ENCODE measurements around the gene ATP8A2. TPM values are rescaled to one million over a fixed set of nuclear protein-coding genes. Genes with fewer than 3 reads are reported as not detected.
A peak's percentile ranks its signal among the peaks of the same experiment; 100 is the strongest.

ATP8A2 gene
- total RNA-seq, 4 donors from 2014 or later: 0.13 to 0.24 (median 0.20) TPM

DNA sequence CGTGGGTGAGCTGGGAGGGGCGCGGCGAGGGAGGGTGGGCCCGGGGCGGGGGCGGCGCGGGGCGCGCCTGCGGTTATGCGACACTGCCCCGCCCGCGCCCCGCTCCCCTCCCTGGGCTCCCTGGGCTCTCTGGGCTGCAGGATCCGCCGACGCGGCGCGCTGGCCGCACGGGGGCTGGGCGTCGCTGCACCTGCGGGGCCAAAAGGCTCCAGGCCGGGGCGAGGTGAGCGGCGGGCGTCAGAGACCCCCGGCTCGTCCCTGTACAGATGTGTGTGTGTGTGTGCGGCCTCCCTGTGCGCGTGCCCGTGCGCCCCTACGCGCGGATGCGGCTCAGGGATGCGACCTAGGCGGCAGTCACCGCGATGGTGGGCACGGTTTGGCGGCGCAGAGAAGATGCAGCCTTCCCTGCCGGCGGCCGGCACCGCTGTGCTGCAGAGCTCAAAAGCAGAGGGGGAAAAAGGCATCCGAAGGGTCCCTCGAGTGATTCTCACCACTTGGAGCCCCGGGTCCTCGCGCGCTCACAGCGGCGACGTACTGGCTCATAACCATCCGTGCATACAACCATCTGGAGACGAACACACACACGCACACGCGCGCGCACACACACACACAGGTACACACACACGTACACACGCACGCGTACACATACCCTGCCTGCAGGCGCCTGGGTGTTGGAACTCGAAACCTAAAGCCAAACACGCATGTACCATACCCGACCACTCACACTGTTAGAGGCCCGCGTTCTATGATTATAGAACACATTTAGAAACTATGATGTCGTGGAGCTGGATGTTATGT, 709 bp downstream of the ATP8A2 start:
- no peak for DNase-seq (ENCODE audit: low spot score in 2 of 2)
- WGBS: 26% methylated on average over 21 of the region's 82 CpGs

GRCh38 chr13:25375727-25376358, 4.1 kb downstream of the ATP8A2 start:
- TF ChIP-seq, protein P1, sequence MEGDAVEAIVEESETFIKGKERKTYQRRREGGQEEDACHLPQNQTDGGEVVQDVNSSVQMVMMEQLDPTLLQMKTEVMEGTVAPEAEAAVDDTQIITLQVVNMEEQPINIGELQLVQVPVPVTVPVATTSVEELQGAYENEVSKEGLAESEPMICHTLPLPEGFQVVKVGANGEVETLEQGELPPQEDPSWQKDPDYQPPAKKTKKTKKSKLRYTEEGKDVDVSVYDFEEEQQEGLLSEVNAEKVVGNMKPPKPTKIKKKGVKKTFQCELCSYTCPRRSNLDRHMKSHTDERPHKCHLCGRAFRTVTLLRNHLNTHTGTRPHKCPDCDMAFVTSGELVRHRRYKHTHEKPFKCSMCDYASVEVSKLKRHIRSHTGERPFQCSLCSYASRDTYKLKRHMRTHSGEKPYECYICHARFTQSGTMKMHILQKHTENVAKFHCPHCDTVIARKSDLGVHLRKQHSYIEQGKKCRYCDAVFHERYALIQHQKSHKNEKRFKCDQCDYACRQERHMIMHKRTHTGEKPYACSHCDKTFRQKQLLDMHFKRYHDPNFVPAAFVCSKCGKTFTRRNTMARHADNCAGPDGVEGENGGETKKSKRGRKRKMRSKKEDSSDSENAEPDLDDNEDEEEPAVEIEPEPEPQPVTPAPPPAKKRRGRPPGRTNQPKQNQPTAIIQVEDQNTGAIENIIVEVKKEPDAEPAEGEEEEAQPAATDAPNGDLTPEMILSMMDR (IDR thresholded peaks at IDR 0.05): peak; percentile 14 to 54
- TF ChIP-seq POLR2AphosphoS5 (IDR thresholded peaks at IDR 0.05): no peak
- WGBS: 42% methylated on average over 9 of the region's 9 CpGs
- Histone ChIP-seq H3K27me3 (peaks cover 51% of the 10 kb centered on the region), H3K4me3 (no peak overlapping the region), H3K9me3 (no peaks in the 10 kb centered on the region), H3K27ac (no peak overlapping the region), H3K36me3 (no peaks in the 10 kb centered on the region), H3K4me1 (peaks cover 15% of the 10 kb centered on the region)
- DNase-seq (ENCODE audit: low spot score in 2 of 2): no peak

More for the DNA sequence above, 709 bp downstream of the ATP8A2 start:
- no peaks in the 10 kb centered on the region for H3K36me3 ChIP-seq
- no peak for TF ChIP-seq EP300 (IDR thresholded peaks at IDR 0.05)
- TF ChIP-seq POLR2AphosphoS5 (IDR thresholded peaks at IDR 0.05): no peak
- no peak for TF ChIP-seq POLR2A (IDR thresholded peaks at IDR 0.05)
- TF ChIP-seq, protein P1 (IDR thresholded peaks at IDR 0.05): no peak
- peaks cover 78% of the 10 kb centered on the region for H3K27me3 ChIP-seq
- peak overlapping the region; percentile 51 for H3K4me3 ChIP-seq
- H3K4me1 ChIP-seq: peaks cover 15% of the 10 kb centered on the region
- H3K27ac ChIP-seq: no peak overlapping the region
- no peaks in the 10 kb centered on the region for H3K9me3 ChIP-seq

DNA sequence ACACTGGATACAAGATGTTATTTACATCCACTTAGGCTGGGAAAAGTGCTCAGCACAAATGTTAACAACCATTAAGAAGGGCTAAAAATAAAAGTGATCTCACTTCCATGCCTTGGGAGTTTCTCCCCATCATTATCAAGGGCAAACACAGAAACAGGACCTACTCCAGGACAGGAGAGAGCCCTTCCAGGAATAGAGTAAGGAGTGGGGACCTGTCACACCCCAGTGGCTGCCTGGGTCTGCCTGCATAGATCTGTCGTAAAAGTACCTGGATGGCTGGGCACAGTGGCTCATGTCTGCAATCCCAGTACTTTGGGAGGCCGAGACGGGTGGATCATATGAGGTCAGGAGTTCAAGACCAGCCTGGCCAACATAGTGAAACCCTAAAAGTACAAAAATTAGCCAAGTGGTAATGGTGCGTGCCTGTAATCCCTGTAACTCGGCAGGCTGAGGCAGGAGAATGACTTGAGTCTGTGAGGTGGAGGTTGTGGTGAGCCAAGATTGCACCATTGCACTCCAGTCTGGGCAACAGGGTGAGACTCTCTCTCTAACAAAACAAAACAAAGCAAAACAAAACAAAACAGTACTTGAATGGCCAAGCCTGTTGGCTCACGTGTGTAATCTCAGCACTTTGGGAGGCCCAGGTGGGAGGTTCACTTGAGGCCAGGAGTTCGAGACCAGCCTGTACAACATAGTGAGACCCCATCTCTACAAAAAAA, 5.6 kb downstream of the ATP8A2 start:
- no peak for DNase-seq (ENCODE audit: low spot score in 2 of 2)
- TF ChIP-seq EP300 (IDR thresholded peaks at IDR 0.05): no peak
- H3K36me3 ChIP-seq: no peaks in the 10 kb centered on the region
- H3K4me3 ChIP-seq: no peak overlapping the region
- 83% methylated on average over 7 of the region's 7 CpGs for WGBS
- peaks cover 5% of the 10 kb centered on the region for H3K4me1 ChIP-seq
- H3K27me3 ChIP-seq: peaks cover 36% of the 10 kb centered on the region
- no peak overlapping the region for H3K27ac ChIP-seq
- no peaks in the 10 kb centered on the region for H3K9me3 ChIP-seq

DNA sequence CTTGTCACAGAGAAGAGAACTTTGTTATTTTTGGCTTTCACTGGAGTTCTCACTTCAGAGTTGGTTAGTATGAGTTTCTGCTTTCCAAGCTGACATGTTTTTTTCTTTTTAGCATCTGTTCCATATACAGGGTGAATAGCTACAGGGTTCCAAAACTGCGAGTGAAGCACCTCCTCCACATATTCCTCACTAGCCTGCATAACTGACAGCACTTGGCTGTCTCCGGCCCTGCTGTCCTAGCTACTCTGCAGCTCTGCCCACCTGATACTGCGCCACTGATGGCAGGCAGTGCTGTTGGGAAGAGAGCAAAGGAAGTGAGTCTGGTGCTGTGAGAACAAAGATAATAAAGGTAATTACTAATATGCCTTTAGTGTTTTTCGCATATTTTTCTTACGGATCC, 6.8 kb downstream of the ATP8A2 start:
- peaks cover 24% of the 10 kb centered on the region for H3K27me3 ChIP-seq
- WGBS: 60% methylated on average over 5 of the region's 5 CpGs
- no peak for DNase-seq (ENCODE audit: low spot score in 2 of 2)

GRCh38 chr13:25379011-25379410, 7.2 kb downstream of the ATP8A2 start:
- 39% methylated on average over 1 of the region's 1 CpG for WGBS
- Histone ChIP-seq H3K27me3 (peaks cover 23% of the 10 kb centered on the region), H3K9me3 (no peaks in the 10 kb centered on the region), H3K4me3 (no peak overlapping the region), H3K36me3 (no peaks in the 10 kb centered on the region), H3K27ac (no peak overlapping the region), H3K4me1 (no peaks in the 10 kb centered on the region)
- DNase-seq (ENCODE audit: low spot score in 2 of 2): no peak
- TF ChIP-seq POLR2AphosphoS5 (IDR thresholded peaks at IDR 0.05): no peak
- TF ChIP-seq POLR2A (IDR thresholded peaks at IDR 0.05): no peak
- TF ChIP-seq, protein P1 (IDR thresholded peaks at IDR 0.05): no peak
- no peak for TF ChIP-seq EP300 (IDR thresholded peaks at IDR 0.05)

More for the DNA sequence above, 6.8 kb downstream of the ATP8A2 start:
- TF ChIP-seq POLR2A (IDR thresholded peaks at IDR 0.05): no peak
- Histone ChIP-seq H3K27ac (no peak overlapping the region), H3K4me1 (no peaks in the 10 kb centered on the region), H3K4me3 (no peak overlapping the region), H3K9me3 (no peaks in the 10 kb centered on the region), H3K36me3 (no peaks in the 10 kb centered on the region)

- H3K4me1 ChIP-seq: no peaks in the 10 kb centered on the region
- H3K36me3 ChIP-seq: no peaks in the 10 kb centered on the region
- WGBS: 73% methylated on average over 4 of the region's 4 CpGs
- TF ChIP-seq, protein P1 (IDR thresholded peaks at IDR 0.05): no peak
- no peak for TF ChIP-seq EP300 (IDR thresholded peaks at IDR 0.05)
- TF ChIP-seq POLR2AphosphoS5 (IDR thresholded peaks at IDR 0.05): no peak
- no peak for TF ChIP-seq POLR2A (IDR thresholded peaks at IDR 0.05)
- no peak overlapping the region for H3K4me3 ChIP-seq
- H3K27me3 ChIP-seq: peaks cover 21% of the 10 kb centered on the region
- no peak for DNase-seq (ENCODE audit: low spot score in 2 of 2)
- H3K9me3 ChIP-seq: no peaks in the 10 kb centered on the region
- no peak overlapping the region for H3K27ac ChIP-seq
These were observed 8.3 kb downstream of the ATP8A2 start for GRCh38 chr13:25380082-25380481.
